Skeletal muscle cell (primary cell): ENCODE data around the gene PDE9A.
"Not testable (repeated sequence)": the region's sequence is repeated elsewhere in the genome, so short reads cannot be mapped to it uniquely, and the experiment has no call there.

ENCODE experiments used
- DNase-seq: peaks from one replicate; pipeline ENCODE4 v3.0.0-alpha.2; 2010; ENCODE audit warnings: low read depth
- H3K4me3 ChIP-seq: 2 replicates; pipeline ENCODE4 v1.5.1; 2011; ENCODE audit warnings: low read depth, mild to moderate bottlenecking, control low read depth, low read length, moderate library complexity

PDE9A gene

GRCh38 chr21:42623694-42624093 lies 29.7 kb upstream of the PDE9A start:
- no peak overlapping the region for H3K4me3 ChIP-seq
- DNase-seq = no peak

GRCh38 chr21:42624095-42624790 lies 29.2 kb upstream of the PDE9A start:
- H3K4me3 ChIP-seq = no peak overlapping the region
- DNase-seq = no peak

GRCh38 chr21:42624936-42625335 lies 28.5 kb upstream of the PDE9A start:
- H3K4me3 ChIP-seq = no peak overlapping the region
- DNase-seq = no peak

GRCh38 chr21:42626171-42626570 lies 27.2 kb upstream of the PDE9A start:
- no peak overlapping the region for H3K4me3 ChIP-seq
- no peak for DNase-seq

- DNase-seq = no peak
- H3K4me3 ChIP-seq = no peak overlapping the region
These were observed 25.7 kb upstream of the PDE9A start for GRCh38 chr21:42627527-42628289.

- not testable (repeated sequence) for DNase-seq, H3K4me3 ChIP-seq
These were observed 24.9 kb upstream of the PDE9A start for GRCh38 chr21:42628466-42629061.

GRCh38 chr21:42629933-42630589 lies 23.4 kb upstream of the PDE9A start:
- no peak overlapping the region for H3K4me3 ChIP-seq
- no peak for DNase-seq

- H3K4me3 ChIP-seq = no peak overlapping the region
These were observed 22.8 kb upstream of the PDE9A start for GRCh38 chr21:42630626-42631025.

GRCh38 chr21:42631142-42631541 lies 22.3 kb upstream of the PDE9A start:
- H3K4me3 ChIP-seq = no peak overlapping the region
- no peak for DNase-seq

More at GRCh38 chr21:42630626-42631025, 22.8 kb upstream of the PDE9A start:
- no peak for DNase-seq

GRCh38 chr21:42632336-42632751 lies 21.1 kb upstream of the PDE9A start:
- no peak for DNase-seq

GRCh38 chr21:42632771-42633690 lies 20.4 kb upstream of the PDE9A start:
- DNase-seq = no peak
- H3K4me3 ChIP-seq = no peak overlapping the region

More at GRCh38 chr21:42632336-42632751, 21.1 kb upstream of the PDE9A start:
- H3K4me3 ChIP-seq = no peak overlapping the region

- DNase-seq = no peak
These were observed 19.6 kb upstream of the PDE9A start for GRCh38 chr21:42633858-42634257.

GRCh38 chr21:42635848-42636519 lies 17.4 kb upstream of the PDE9A start:
- no peak overlapping the region for H3K4me3 ChIP-seq
- no peak for DNase-seq

More at GRCh38 chr21:42633858-42634257, 19.6 kb upstream of the PDE9A start:
- no peak overlapping the region for H3K4me3 ChIP-seq

GRCh38 chr21:42636520-42637266 lies 16.7 kb upstream of the PDE9A start:
- H3K4me3 ChIP-seq = no peak overlapping the region
- DNase-seq = peak; percentile 74

GRCh38 chr21:42637267-42638041 lies 16.0 kb upstream of the PDE9A start:
- no peak for DNase-seq
- H3K4me3 ChIP-seq = no peak overlapping the region

GRCh38 chr21:42638266-42638863 lies 15.1 kb upstream of the PDE9A start:
- H3K4me3 ChIP-seq = no peak overlapping the region
- no peak for DNase-seq
